ENCODE measurements around the gene ANO7.

Gene ANO7

GRCh38 chr2:241234962-241235740, 46.7 kb downstream of the ANO7 start:
- no peak for TF ChIP-seq CTCF (IDR thresholded peaks at IDR 0.05)

- TF ChIP-seq CTCF (IDR thresholded peaks at IDR 0.05): no peak
Measured at GRCh38 chr2:241235859-241236593, 47.5 kb downstream of the ANO7 start.

GRCh38 chr2:241237047-241237446, 48.6 kb downstream of the ANO7 start:
- no peak for TF ChIP-seq CTCF (IDR thresholded peaks at IDR 0.05)

GRCh38 chr2:241237949-241238371, 49.5 kb downstream of the ANO7 start:
- no peak for TF ChIP-seq CTCF (IDR thresholded peaks at IDR 0.05)

- TF ChIP-seq CTCF (IDR thresholded peaks at IDR 0.05): no peak
Measured at GRCh38 chr2:241238693-241239198, 50.3 kb downstream of the ANO7 start.

- TF ChIP-seq CTCF (IDR thresholded peaks at IDR 0.05): no peak
Measured at GRCh38 chr2:241239552-241240202, 51.2 kb downstream of the ANO7 start.

- no peak for TF ChIP-seq CTCF (IDR thresholded peaks at IDR 0.05)
Measured at GRCh38 chr2:241240320-241241004, 52.0 kb downstream of the ANO7 start.

Measured in LNCAP (cell line).